H54 (cell line): ENCODE measurements around the gene PALD1.
A peak's percentile ranks its signal among the peaks of the same experiment; 100 is the strongest.

Experiments
- DNase-seq: peaks from one replicate; pipeline ENCODE4 v3.0.0; 2011; ENCODE audit warnings: low spot score, mixed read lengths; ENCODE audit not compliant: insufficient read length
- FAIRE-seq: peaks from 3 replicates; lab custom pipeline; 2011; peaks lifted over from hg19 to GRCh38; lab: Jason Lieb, UNC
- POLR2A ChIP-seq: IDR thresholded peaks from 2 replicates; pipeline ENCODE4 v1.6.1; 2011; ENCODE audit warnings: low read depth, mild to moderate bottlenecking, low read length

The PALD1 gene

GRCh38 chr10:70535451-70535850, 56.9 kb downstream of the PALD1 start:
- FAIRE-seq (no peak), DNase-seq (no peak)
- TF ChIP-seq POLR2A: no peak

DNA sequence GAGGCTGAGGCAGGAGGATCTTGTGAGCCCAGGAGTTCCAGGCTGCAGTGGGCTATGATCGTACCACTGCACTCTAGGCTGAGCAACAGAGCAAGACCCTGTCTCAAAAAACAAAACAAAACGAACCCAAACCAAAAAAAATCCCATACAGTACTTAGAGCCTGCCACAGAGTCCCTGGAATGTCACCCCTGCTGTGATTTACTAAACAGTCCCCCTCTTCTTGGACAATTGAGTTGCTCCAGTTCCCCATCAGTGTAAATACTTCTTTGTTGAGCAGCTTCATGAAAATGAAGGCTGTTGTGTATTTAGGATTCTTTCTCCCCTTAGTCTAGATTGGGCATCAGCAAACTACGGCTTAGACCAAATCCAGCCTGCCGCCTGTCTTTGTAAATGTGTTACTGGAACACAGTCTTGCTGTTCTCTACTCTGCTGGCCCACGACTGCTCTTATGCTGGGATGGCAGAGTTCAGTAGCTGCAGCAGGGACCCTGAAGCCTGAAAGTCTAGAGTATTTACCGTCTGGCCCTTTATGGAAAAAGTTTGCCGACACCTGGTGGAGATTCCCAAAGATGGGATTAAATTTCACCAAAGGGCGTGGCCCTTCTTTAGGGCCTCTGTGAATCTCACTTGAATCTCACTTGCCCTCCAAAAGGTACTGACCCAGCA, 57.8 kb downstream of the PALD1 start:
- no peak for TF ChIP-seq POLR2A
- FAIRE-seq: no peak
- DNase-seq: no peak

DNA sequence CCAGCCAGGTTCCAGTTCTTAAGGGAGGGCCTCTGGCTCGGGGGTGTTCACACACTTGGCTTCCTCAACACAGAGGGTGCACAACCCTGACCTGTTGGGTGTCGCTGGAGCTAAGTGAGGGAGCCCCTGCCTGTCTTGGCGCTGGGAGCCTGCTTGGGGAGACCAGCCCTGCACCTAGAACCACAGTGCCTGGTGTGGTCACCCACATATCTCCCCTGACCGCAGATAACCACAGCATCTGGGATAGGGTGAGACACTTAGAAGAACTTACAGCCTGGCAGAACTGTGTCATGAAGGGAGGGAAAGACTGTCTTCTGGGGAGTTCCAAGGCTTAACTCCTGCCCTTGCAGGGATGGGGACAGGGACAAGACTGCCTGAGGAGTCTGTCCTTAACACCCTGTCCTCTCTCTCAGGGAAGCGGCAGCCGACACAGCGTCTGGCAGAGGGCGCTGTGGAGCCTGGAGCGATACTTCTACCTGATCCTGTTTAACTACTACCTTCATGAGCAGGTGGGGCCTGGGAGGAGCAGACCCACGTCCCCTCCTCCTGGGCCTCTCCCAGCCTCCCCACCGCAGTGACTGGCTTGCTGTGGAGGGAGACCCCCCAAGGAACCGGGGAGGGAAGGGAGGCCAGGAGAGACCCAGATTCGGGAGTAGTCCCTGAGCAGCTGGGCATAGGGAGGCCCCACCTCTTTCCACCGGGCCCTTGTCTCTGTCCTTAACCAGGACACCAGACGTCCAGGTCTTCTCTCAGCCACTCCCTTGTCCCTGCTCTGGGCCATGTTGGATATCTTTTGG, 59.0 kb downstream of the PALD1 start:
- DNase-seq (peak; percentile 45), FAIRE-seq (no peak)
- TF ChIP-seq POLR2A: no peak

- FAIRE-seq (no peak), DNase-seq (no peak)
- TF ChIP-seq POLR2A: no peak
These were observed 59.6 kb downstream of the PALD1 start for GRCh38 chr10:70538195-70538520.

GRCh38 chr10:70538731-70539338, 60.3 kb downstream of the PALD1 start:
- no peak for FAIRE-seq
- TF ChIP-seq POLR2A: no peak
- no peak for DNase-seq

DNA sequence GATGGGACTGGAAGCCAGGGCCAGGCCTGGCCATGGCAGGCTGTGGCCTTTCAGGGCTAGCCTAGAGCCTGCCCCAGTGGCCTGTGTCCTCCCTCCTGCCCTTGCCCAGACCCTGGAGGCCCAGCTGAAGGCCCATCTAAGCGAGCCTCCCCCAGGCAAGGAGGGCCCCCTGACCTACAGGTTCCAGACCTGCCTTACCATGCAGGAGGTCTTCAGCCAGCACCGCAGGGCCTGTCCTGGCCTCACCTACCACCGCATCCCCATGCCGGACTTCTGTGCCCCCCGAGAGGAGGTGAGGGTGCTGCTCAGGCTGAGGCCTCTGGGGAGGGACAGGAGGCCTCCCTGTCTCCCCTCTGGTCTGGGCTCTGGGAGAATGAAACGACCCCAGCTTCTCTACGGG, 60.9 kb downstream of the PALD1 start:
- DNase-seq (no peak), FAIRE-seq (no peak)
- TF ChIP-seq POLR2A: no peak

- DNase-seq (peak; percentile 50), FAIRE-seq (no peak)
- TF ChIP-seq POLR2A: no peak
These were observed 61.7 kb downstream of the PALD1 start for GRCh38 chr10:70540089-70540788.

GRCh38 chr10:70540789-70541360, 62.3 kb downstream of the PALD1 start:
- FAIRE-seq (no peak), DNase-seq (no peak)
- TF ChIP-seq POLR2A: no peak

DNA sequence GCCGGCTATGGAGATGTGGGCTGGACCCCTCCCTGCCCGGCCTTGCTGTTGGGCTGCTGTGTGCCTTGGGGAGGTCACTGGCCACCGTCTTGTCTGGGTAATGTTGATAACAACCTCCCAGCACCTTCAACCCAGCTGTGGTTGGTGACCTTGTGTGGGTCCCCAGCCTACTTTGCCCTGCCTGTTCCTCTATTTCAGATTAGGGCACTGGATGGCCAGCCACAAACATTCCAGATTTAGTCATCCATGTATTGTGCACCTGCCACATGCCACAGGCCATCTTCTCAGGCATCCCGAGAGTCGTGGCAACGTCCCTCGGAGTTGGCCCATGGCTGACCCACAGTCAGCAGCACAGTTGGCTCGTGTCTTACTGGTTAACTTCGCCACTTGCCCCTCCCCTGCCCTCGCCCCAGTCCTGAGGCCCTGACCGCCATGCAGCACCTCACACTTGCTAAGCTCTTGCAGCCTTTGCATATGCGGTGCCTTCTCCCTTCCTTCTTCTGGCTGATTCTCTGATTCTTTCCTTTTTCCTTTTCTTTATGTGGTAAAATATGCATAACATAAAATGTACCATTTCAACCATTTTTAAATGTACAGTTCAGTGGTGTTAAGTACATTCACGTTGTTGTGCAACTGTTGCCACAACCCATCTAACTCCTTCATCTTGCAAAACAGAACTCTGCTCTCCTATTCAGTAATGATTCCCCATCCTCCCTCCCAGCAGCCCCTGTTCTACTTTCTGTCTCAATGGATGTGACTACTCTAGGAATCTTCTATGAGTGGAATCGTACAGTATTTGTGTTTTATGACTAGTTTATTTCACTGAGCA, 63.4 kb downstream of the PALD1 start:
- DNase-seq (no peak), FAIRE-seq (no peak)
- TF ChIP-seq POLR2A: no peak

DNA sequence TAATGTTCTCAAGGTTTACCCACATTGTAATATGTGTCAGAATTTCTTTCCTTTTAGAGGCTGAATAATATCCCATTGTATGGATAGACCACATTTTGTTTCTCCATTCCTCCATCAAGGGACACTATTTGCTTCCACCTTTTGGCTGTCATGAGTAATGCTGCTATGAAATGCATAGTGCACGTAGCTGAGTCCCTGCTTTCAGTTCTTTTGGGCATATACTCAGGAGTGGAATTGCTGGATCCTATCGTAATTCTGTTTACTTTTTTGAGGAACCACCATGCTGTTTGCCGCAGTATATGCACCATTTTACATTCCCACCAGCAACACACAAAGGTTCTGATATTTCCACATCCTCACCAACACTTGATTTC, 64.0 kb downstream of the PALD1 start:
- DNase-seq: no peak
- no peak for FAIRE-seq
- no peak for TF ChIP-seq POLR2A

DNA sequence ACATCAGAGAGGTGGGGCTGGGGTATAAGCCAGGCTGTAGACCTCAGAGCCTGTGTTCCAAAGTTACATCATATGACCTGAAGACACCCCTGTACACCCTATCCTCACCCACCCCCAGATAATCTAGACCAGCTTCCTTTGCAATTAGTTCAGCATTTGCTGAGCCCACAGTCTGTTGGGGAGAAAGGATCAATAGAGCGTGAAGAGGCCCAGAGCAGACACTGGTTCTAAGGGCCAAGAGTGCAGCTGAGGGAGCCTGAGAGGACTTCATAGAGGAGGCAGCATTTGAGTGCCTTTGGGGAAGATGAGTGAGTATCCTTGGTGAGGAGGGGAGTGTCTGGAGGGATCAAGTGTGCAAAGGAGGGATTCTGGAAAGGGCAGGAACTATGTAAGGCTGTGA, 65.3 kb downstream of the PALD1 start:
- FAIRE-seq (no peak), DNase-seq (no peak)
- no peak for TF ChIP-seq POLR2A

DNA sequence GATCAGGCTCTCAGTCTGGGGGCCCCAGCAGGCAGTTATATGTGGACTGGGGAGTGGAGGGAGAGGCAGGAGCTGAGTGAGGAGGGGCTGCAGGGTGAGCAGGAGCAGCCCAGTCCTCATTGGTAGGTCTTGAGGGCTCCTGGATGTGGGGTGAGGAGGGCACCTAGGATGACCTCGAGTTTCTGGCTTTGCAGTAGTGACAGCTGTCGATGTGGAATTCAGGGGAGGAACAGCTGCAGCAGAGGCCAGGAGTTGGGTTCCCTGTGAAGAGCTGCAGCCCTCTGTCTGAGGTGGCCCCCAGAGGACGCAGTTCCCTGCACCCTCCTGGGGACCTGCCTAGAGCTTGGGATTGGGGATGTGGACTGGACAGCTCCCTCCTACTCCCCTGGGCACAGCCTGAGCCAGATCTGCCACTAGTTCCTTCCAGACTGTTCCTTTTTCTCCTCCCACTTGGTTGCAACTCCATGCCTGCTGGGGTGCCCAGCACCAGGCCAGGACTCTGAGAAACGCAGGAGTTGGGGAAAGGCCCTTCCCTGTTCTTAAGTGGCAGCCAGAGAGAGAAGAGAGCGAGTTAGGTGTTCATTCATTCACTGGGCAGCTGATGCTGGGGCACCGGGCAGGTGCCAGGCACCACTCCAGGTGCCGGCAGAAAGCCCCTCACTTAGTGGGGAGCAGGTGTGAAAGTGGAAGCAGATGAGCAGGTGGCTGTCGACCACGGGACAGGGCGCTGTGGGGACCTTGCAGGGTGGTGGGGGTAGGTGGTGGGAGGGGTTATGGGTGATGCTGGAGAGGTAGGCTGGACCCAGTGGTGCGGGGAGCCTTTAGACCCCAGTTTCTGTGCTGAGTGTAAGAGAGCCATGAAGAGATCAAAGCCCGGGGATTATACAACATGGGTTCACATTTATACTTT, 66.1 kb downstream of the PALD1 start:
- DNase-seq (no peak), FAIRE-seq (no peak)
- TF ChIP-seq POLR2A: no peak
